ENCODE results near the gene NUP93. TPM values are rescaled to one million over a fixed set of nuclear protein-coding genes. Genes with fewer than 3 reads are reported as not detected.

The NUP93 gene
- total RNA-seq, 1 experiment from 2014 or later: 144 TPM

- H3K4me2 ChIP-seq (ENCODE audit: low read length): no peak overlapping the region
- peaks cover 27% of the 10 kb centered on the region for H3K79me2 ChIP-seq (ENCODE audit: insufficient read depth, low read length)
- no peaks in the 10 kb centered on the region for H3K9me2 ChIP-seq (ENCODE audit: insufficient read depth)
- DNase-seq (ENCODE audit: low read depth, low spot score): no peak
- intact Hi-C loops (cut with micrococcal nuclease): no loop called here
- no peaks in the 10 kb centered on the region for H3K4me1 ChIP-seq (ENCODE audit: control insufficient read depth in 1 of 2, insufficient read depth in 2 of 2, low read length in 2 of 2)
- H3K9me3 ChIP-seq (ENCODE audit: control insufficient read depth in 1 of 2, insufficient read depth in 1 of 2, low read depth in 1 of 2, low read length in 2 of 2): no peaks in the 10 kb centered on the region
- RAD21 ChIA-PET (ENCODE audit: low non-redundant PET in 1 of 2, low total read pairs in 2 of 2, uncharacterized antibody in 2 of 2, unreplicated experiment in 2 of 2): no interaction called here
- ATAC-seq: no peak
- no peak overlapping the region for H3K9ac ChIP-seq (ENCODE audit: low read length)
- POLR2A ChIA-PET: no interaction called here
- H4K20me1 ChIP-seq (ENCODE audit: insufficient read depth): no peaks in the 10 kb centered on the region
- no TSS peak for BruUV-seq (replicated peaks)
- CTCF ChIA-PET: no interaction called here
- no peak for TF ChIP-seq SRF (IDR thresholded peaks at IDR 0.05; ENCODE audit: low read depth)
- TF ChIP-seq EGR1 (IDR thresholded peaks at IDR 0.05; ENCODE audit: low read depth): no peak
- no peak for TF ChIP-seq SP1 (IDR thresholded peaks at IDR 0.05; ENCODE audit: low read depth)
- no peak for TF ChIP-seq RAD21 (IDR thresholded peaks at IDR 0.05; ENCODE audit: low read depth)
- no peak for TF ChIP-seq ZNF274 (IDR thresholded peaks at IDR 0.05; ENCODE audit: low read depth, low read length)
- TF ChIP-seq FOSL1 (IDR thresholded peaks at IDR 0.05; ENCODE audit: low read depth): no peak
- no peak for TF ChIP-seq REST (IDR thresholded peaks at IDR 0.05; ENCODE audit: low read depth)
- no peak for TF ChIP-seq CTCF (IDR thresholded peaks at IDR 0.05 in 2 of 3, conservative IDR thresholded peaks at IDR 0.05 in 1 of 3; ENCODE audit: borderline replicate concordance in 1 of 3, insufficient read depth in 1 of 3, low read depth in 2 of 3, low read length in 2 of 3)
- TF ChIP-seq POLR2A (IDR thresholded peaks at IDR 0.05; ENCODE audit: borderline replicate concordance, extremely low read depth, insufficient read depth, insufficient read length): no peak
- TF ChIP-seq ZBTB33 (IDR thresholded peaks at IDR 0.05; ENCODE audit: extremely low read depth, insufficient replicate concordance, low read length): no peak
- TF ChIP-seq ATF3 (IDR thresholded peaks at IDR 0.05): no peak
- no peak for TF ChIP-seq POLR2AphosphoS5 (IDR thresholded peaks at IDR 0.05; ENCODE audit: low read depth, low read length)
- TF ChIP-seq TCF7L2 (IDR thresholded peaks at IDR 0.05; ENCODE audit: borderline replicate concordance, extremely low read depth, insufficient read depth, insufficient read length): no peak
- no peak for TF ChIP-seq SIN3A (IDR thresholded peaks at IDR 0.05; ENCODE audit: low read depth)
- no peak for TF ChIP-seq EZH2 (IDR thresholded peaks at IDR 0.05)
- TF ChIP-seq CEBPB (IDR thresholded peaks at IDR 0.05; ENCODE audit: low read depth): no peak
- TF ChIP-seq JUND (IDR thresholded peaks at IDR 0.05): no peak
- TF ChIP-seq YY1 (IDR thresholded peaks at IDR 0.05; ENCODE audit: extremely low read depth, insufficient replicate concordance, low read depth, low read length): no peak
- no peak for TF ChIP-seq CBX3 (IDR thresholded peaks at IDR 0.05; ENCODE audit: low read depth)
- no peaks in the 10 kb centered on the region for H3K27me3 ChIP-seq (ENCODE audit: insufficient read depth, low read length)
- no peak overlapping the region for H3K27ac ChIP-seq (ENCODE audit: low read depth, low read length)
- H3K36me3 ChIP-seq (ENCODE audit: control insufficient read depth in 1 of 2, insufficient read depth in 2 of 2, low read length in 2 of 2): peaks cover 6 to 21% of the 10 kb centered on the region in 2 experiments
- H2AFZ ChIP-seq (ENCODE audit: low read depth, low read length, poor library complexity, severe bottlenecking): no peak overlapping the region
- no peak overlapping the region for H3K4me3 ChIP-seq (replicated peaks in 1 of 2; ENCODE audit: low read depth in 1 of 2, low read length in 2 of 2)
Observed at GRCh38 chr16:56763291-56763916, 33.5 kb downstream of the NUP93 start.

All from HCT116 (cell line).